Activated gamma-delta T cell treated with Interleukin-2 at 50 U/mL for 16 hours (primary cell): ENCODE results near the gene GALNT15.

Source experiments
- DNase-seq: peaks from one replicate; pipeline ENCODE4 v3.0.0-alpha.2; 2020

The GALNT15 gene

DNA sequence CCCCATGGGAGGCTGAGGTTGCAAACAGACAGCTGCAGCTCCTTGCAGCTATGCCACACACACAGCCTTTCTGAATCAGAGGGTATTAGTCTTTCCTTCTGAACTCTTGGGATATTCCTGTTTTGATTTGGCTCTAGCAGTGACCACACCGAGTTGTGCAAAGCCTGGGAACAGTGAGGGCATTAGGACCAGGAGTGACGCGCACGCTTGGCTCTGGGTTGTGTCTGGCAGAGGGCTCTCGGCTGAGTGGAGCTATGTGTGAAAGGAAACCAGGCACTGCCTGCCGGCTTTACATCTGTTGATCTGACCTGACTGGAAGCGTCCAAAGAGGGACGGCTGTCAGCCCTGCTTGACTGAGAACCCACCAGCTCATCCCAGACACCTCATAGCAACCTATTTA is at the start of gene GALNT15:
GALNT15 (plus strand) TSS at position 292 of the 400 bp plus-strand sequence. CDS start 472 bp downstream, outside the sequence.
- DNase-seq = no peak

- no peak for DNase-seq
These were observed 47.8 kb upstream of the GALNT15 start for GRCh38 chr3:16126634-16127033.

- DNase-seq = no peak
These were observed 47.2 kb upstream of the GALNT15 start for GRCh38 chr3:16127249-16127648.

GRCh38 chr3:16130066-16130465 is 44.4 kb upstream of the GALNT15 start:
- no peak for DNase-seq

GRCh38 chr3:16132190-16132589 is 42.3 kb upstream of the GALNT15 start:
- no peak for DNase-seq

DNA sequence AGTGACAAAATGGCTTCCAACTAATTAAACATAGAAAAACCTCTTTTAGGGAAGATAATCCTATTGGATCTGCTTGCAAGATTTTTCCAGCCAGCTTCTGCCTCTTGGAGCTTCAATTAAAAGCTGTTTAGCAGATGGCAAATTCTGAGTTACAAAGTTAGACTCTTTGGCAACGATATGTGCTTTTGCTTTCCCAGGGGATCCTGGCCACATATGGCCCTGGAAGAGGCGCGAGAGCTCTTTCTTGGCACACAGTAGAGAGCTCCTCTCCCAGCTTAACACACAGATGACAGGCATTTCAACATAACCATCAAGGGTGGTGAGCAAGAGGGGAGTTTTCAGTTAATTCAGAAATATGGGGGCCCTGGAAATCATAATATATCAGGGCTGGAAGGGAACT is 41.6 kb upstream of the GALNT15 start:
- no peak for DNase-seq

DNA sequence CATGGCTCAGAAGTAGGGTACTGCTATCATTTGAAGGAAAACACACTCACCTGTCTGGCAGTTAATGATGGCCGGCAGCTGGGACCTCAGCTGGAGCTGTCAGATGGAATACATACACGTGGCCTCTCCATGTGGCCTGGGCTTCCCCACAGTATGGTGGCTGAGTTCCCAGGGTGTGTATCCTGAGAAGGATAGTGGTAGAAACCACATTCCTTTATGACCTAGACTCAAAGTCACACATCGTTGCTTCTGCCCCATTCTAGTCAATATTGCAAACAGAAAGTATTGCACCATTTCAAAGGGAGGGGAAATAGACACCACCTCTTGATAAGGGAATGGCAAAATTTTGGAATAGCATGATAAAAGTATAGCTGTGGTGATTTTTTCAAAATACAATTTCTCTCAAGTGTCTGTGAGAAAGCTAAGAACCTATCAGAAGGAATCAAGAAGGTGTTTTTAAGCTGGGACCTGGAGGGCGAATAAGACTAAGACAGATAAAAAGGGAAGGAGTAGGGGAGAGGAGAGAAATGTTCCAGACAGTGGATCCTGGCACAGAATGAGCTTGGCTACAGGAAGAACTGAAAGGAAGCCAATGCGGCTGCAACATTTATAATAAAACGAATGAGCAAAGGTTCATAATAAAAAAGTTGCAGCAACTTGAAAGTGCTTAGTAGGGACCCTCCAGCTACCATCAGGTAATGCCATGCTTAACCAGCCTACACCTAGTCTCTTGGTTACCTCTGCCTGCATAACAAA is 40.1 kb upstream of the GALNT15 start:
- no peak for DNase-seq

DNA sequence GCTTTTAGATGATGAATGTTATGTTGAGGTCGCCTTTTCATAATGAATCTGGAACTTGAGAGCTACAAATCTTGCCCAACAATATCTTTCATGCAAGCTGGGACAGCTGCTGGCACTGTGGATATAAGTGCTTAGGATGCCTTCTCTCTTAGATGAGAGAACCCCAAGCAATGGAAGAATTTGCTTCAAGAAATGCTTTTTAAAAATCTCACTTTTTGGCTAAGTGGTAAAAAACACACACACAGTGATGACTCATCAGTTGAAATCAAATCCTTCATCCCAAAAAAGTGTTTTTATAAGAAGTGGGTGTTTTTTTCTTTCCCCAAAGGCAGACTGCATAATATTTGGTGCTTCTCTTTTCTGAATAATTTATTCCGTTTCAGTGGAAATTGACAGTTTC is 38.4 kb upstream of the GALNT15 start:
- no peak for DNase-seq

DNA sequence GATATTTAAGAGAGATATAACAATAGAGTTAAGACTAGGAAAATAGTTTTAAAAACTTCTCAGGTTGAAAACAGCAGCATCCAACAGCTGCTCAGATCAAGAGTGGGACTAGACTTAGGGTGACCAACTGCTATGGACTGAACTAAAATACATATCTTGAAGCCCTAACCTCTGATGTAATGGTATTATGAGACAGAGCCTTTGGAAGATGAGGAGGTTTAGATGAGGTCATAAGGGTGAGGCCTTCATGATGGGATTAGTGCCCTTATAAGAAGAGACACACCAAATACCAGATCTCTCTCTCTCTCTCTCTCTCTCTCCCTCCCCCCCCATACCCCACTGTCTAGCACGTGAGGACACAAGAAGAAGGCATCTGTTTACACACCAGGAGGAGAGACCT is 37.4 kb upstream of the GALNT15 start:
- DNase-seq = no peak

- no peak for DNase-seq
These were observed 36.5 kb upstream of the GALNT15 start for GRCh38 chr3:16137977-16138376.

- no peak for DNase-seq
These were observed 34.2 kb upstream of the GALNT15 start for GRCh38 chr3:16140116-16140893.

- DNase-seq = no peak
These were observed 33.6 kb upstream of the GALNT15 start for GRCh38 chr3:16140894-16141285.

DNA sequence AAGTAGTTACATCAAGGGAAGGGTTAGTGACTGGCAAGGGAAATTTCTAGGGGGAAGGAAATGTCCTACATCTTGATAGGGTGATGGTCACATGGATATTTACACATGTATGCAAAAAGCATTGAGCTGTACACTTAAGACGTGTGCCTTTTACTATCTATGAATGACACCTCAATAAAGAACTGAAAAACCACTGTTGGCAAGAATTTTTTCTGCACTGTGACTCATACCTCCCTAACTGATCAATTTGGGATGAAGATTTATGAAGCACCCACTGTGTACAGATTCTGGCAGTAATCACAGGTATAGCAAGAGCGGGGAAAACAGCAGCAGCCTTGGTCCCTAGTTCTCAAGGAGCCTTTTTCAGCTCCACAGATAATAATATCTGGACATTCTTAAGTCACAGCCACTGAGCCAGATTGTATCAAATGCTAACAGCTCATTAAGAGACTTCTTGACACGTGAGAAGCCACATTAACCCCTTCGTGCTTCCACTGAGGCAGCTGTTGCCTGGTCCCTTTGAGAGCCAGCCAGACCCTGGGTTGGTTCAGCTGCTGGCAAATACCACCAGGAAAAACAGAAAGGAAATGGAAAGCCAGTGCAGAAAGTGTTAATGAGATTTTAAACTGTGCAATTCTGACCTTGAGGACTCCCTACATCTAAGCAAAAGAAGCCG is 32.0 kb upstream of the GALNT15 start:
- DNase-seq = no peak

GRCh38 chr3:16143861-16144447 is 30.5 kb upstream of the GALNT15 start:
- no peak for DNase-seq

- no peak for DNase-seq
These were observed 29.3 kb upstream of the GALNT15 start for GRCh38 chr3:16145176-16145575.

GRCh38 chr3:16146015-16146730 is 28.3 kb upstream of the GALNT15 start:
- DNase-seq = no peak

GRCh38 chr3:16147220-16147994 is 27.1 kb upstream of the GALNT15 start:
- no peak for DNase-seq

DNA sequence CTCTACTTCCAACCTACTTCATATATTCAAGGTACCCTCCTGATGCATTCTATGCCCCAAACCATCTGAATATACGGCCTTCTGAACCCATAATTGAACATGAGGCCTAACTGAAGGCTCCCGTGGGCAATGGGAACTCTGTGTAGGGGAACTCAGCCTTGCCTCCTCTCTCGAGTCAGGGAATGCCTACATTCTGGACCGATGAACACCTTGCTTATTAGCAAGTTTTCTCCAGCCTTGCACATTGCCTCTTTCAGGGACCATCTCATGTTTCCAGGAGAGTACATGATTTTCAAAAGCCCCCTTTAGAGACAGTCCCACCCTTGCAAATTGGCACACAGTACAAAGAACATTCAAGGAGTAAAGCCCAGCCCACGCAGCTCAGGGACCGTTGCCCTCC is 26.3 kb upstream of the GALNT15 start:
- DNase-seq = no peak

DNA sequence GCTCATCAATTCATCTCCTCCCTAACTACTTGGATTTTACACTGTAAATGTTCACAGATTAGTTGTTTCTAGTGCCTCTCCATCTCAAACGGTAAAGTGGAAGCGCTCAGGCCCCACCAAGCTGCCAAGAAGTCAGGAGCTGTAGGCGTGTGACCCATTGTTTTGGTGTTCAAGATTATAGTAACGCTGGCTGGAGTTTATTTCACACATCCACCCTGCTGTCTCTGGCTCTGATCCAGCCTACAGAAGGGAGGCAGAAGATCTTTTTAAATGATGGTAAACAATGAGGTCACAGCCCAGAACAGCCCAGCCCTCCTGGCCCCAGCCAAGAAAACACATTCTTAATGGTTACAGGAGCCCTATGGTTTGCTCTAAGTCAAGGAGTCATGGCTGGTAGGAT is 25.7 kb upstream of the GALNT15 start:
- DNase-seq = no peak

GRCh38 chr3:16150285-16150684 is 24.2 kb upstream of the GALNT15 start:
- DNase-seq = no peak

- DNase-seq = no peak
These were observed 23.4 kb upstream of the GALNT15 start for GRCh38 chr3:16151109-16151508.

- DNase-seq = no peak
These were observed 6.3 kb upstream of the GALNT15 start for GRCh38 chr3:16168211-16168610.
